ENCODE measurements around the gene KCNIP4. TPM values are rescaled to one million over a fixed set of nuclear protein-coding genes. Genes with fewer than 3 reads are reported as not detected.

The KCNIP4 gene
- polyA plus RNA-seq, 1 donor (not counting 4 experiments of a cell fraction or from before 2014, with no cell fraction given) = 0.07 TPM

DNA sequence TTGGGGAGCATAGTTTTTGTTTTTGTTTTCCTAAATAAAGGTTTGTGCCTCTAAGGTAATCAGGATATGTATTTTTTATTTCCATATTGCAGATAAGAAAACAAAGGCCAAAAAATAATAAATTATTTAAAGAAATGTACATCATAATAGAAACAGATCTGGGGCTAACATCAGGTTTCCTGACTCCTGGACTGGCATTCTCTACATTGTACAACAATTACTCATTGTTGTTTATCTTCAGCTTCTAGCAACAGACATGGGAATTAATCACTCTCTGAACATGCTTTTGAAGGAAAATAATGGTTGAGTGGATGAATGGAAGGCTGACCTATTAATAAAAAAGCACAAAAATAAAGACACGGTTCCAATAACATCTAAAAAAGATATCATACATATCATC lies 146.2 kb downstream of the KCNIP4 start:
- H3K36me3 ChIP-seq (ENCODE audit: control insufficient read depth in 2 of 2, extremely low read depth in 1 of 2, insufficient read depth in 2 of 2, low read length in 2 of 2) = no peaks in the 10 kb centered on the region
- FAIRE-seq (peak; percentile 36), DNase-seq (ENCODE audit: low read depth, low spot score) (no peak)
- H3K4me1 ChIP-seq (ENCODE audit: control insufficient read depth, extremely low read depth, insufficient read depth, low read length) = no peaks in the 10 kb centered on the region
- H4K20me1 ChIP-seq (ENCODE audit: control insufficient read depth, extremely low read depth, insufficient read depth, low read length) = no peaks in the 10 kb centered on the region
- no peak overlapping the region for H3K4me3 ChIP-seq (ENCODE audit: control insufficient read depth in 2 of 3, extremely low read depth in 1 of 3, insufficient read depth in 2 of 3, low read depth in 1 of 3, low read length in 3 of 3)
- no peaks in the 10 kb centered on the region for H3K27me3 ChIP-seq (ENCODE audit: control insufficient read depth, extremely low read depth, insufficient read depth, low read length)
- H2AFZ ChIP-seq (ENCODE audit: control insufficient read depth, low read length) = no peak overlapping the region
- no peaks in the 10 kb centered on the region for H3K79me2 ChIP-seq (ENCODE audit: control insufficient read depth, insufficient read depth, low read length)
- no peak overlapping the region for H3K27ac ChIP-seq (ENCODE audit: control insufficient read depth, insufficient read depth, low read length)
- no peaks in the 10 kb centered on the region for H3K9me1 ChIP-seq (ENCODE audit: control insufficient read depth, extremely low read depth, insufficient read depth, low read length)
- dilution Hi-C loops (cut with MboI; ENCODE audit: extremely low pct_ligation_motif_present, low sequenced_read_pairs) = no loop called here
- no peaks in the 10 kb centered on the region for H3K9me3 ChIP-seq (ENCODE audit: control insufficient read depth, low read depth, low read length)
- TF ChIP-seq EZH2 (IDR thresholded peaks at IDR 0.05; ENCODE audit: low read length) = no peak
- TF ChIP-seq, protein P1, sequence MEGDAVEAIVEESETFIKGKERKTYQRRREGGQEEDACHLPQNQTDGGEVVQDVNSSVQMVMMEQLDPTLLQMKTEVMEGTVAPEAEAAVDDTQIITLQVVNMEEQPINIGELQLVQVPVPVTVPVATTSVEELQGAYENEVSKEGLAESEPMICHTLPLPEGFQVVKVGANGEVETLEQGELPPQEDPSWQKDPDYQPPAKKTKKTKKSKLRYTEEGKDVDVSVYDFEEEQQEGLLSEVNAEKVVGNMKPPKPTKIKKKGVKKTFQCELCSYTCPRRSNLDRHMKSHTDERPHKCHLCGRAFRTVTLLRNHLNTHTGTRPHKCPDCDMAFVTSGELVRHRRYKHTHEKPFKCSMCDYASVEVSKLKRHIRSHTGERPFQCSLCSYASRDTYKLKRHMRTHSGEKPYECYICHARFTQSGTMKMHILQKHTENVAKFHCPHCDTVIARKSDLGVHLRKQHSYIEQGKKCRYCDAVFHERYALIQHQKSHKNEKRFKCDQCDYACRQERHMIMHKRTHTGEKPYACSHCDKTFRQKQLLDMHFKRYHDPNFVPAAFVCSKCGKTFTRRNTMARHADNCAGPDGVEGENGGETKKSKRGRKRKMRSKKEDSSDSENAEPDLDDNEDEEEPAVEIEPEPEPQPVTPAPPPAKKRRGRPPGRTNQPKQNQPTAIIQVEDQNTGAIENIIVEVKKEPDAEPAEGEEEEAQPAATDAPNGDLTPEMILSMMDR (optimal IDR thresholded peaks at IDR 0.05 in 1 of 3, IDR thresholded peaks at IDR 0.05 in 1 of 3, conservative IDR thresholded peaks at IDR 0.05 in 1 of 3; ENCODE audit: extremely low read depth in 1 of 3, insufficient read depth in 2 of 3, low read length in 3 of 3) = no peak
- no peak overlapping the region for H3K9ac ChIP-seq (ENCODE audit: control insufficient read depth, extremely low read depth, insufficient read depth, low read length)
- H3K4me2 ChIP-seq (ENCODE audit: control insufficient read depth, extremely low read depth, insufficient read depth, low read depth, low read length) = no peak overlapping the region

DNA sequence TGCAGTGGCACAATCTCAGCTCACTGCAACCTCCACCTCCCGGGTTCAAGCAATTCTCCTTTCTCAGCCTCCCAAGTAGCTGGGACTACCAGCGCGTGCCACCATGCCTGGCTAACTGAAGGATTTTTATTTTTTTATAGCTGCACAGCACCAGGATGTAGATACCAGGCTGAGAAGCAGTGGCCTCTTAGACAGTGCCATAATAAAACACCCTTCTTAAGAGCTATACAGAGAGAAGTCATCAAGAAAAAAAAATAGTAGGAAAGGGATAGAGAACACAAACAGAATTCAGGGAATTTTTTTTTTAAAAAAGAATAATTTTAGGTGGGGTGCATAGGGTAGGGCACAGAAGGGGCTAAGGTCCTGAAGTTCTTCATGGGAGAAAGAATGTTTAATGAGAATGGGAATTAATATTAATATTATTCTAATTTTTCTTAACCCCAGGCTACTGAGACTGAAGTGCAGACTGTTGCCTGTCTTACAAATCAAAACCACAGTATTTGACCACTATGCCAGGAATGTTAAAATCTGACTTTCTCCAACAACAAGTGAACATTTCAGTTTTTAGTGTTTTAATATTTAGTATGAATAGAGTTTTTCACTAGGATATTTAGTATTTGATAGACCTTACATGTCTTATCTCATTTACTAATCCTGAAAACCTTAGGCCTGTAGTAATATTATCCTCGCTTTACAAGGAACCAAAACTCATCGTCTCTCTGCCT lies 146.7 kb downstream of the KCNIP4 start:
- H3K36me3 ChIP-seq (ENCODE audit: control insufficient read depth in 2 of 2, extremely low read depth in 1 of 2, insufficient read depth in 2 of 2, low read length in 2 of 2) = no peaks in the 10 kb centered on the region
- no peaks in the 10 kb centered on the region for H3K9me3 ChIP-seq (ENCODE audit: control insufficient read depth, low read depth, low read length)
- DNase-seq (ENCODE audit: low read depth, low spot score) (no peak), FAIRE-seq (no peak)
- no peak overlapping the region for H3K4me2 ChIP-seq (ENCODE audit: control insufficient read depth, extremely low read depth, insufficient read depth, low read depth, low read length)
- no peak overlapping the region for H3K9ac ChIP-seq (ENCODE audit: control insufficient read depth, extremely low read depth, insufficient read depth, low read length)
- no peak for TF ChIP-seq EZH2 (IDR thresholded peaks at IDR 0.05; ENCODE audit: low read length)
- TF ChIP-seq, protein P1 (optimal IDR thresholded peaks at IDR 0.05 in 1 of 3, IDR thresholded peaks at IDR 0.05 in 1 of 3, conservative IDR thresholded peaks at IDR 0.05 in 1 of 3; ENCODE audit: extremely low read depth in 1 of 3, insufficient read depth in 2 of 3, low read length in 3 of 3) = no peak
- no peak overlapping the region for H3K4me3 ChIP-seq (ENCODE audit: control insufficient read depth in 2 of 3, extremely low read depth in 1 of 3, insufficient read depth in 2 of 3, low read depth in 1 of 3, low read length in 3 of 3)
- dilution Hi-C loops (cut with MboI; ENCODE audit: extremely low pct_ligation_motif_present, low sequenced_read_pairs) = no loop called here
- no peaks in the 10 kb centered on the region for H3K9me1 ChIP-seq (ENCODE audit: control insufficient read depth, extremely low read depth, insufficient read depth, low read length)
- no peaks in the 10 kb centered on the region for H4K20me1 ChIP-seq (ENCODE audit: control insufficient read depth, extremely low read depth, insufficient read depth, low read length)
- H3K79me2 ChIP-seq (ENCODE audit: control insufficient read depth, insufficient read depth, low read length) = no peaks in the 10 kb centered on the region
- no peaks in the 10 kb centered on the region for H3K27me3 ChIP-seq (ENCODE audit: control insufficient read depth, extremely low read depth, insufficient read depth, low read length)
- H2AFZ ChIP-seq (ENCODE audit: control insufficient read depth, low read length) = no peak overlapping the region
- no peaks in the 10 kb centered on the region for H3K4me1 ChIP-seq (ENCODE audit: control insufficient read depth, extremely low read depth, insufficient read depth, low read length)
- H3K27ac ChIP-seq (ENCODE audit: control insufficient read depth, insufficient read depth, low read length) = no peak overlapping the region

All from keratinocyte (primary cell).